GM12892 (cell line): ENCODE data around the gene TRDMT1.

Experiments
- DNase-seq: peaks from one replicate; pipeline ENCODE4 v3.0.0; 2011; ENCODE audit not compliant: insufficient read length
- FAIRE-seq: peaks from 2 replicates; lab custom pipeline; 2011; peaks lifted over from hg19 to GRCh38; lab: Jason Lieb, UNC
- POLR2A ChIP-seq: IDR thresholded peaks from 2 replicates; pipeline ENCODE4 v1.6.1; 2011; ENCODE audit warnings: low read depth, low read length, control low read depth
- POLR2AphosphoS5 ChIP-seq: IDR thresholded peaks from 2 replicates; pipeline ENCODE4 v1.6.1; 2011; ENCODE audit warnings: low read depth, low read length, control low read depth
- TAF1 ChIP-seq: IDR thresholded peaks from 2 replicates; pipeline ENCODE4 v1.6.1; 2011; ENCODE audit warnings: low read depth, mild to moderate bottlenecking, control low read depth, low read length, borderline replicate concordance

Gene TRDMT1

GRCh38 chr10:17109046-17109445, 92.4 kb downstream of the TRDMT1 start:
- TF ChIP-seq POLR2A (no peak), TAF1 (no peak), POLR2AphosphoS5 (no peak)
- FAIRE-seq = no peak
- DNase-seq = no peak

- TF ChIP-seq POLR2A (no peak), TAF1 (no peak), POLR2AphosphoS5 (no peak)
- no peak for FAIRE-seq
- DNase-seq = no peak
Observed at GRCh38 chr10:17106991-17107390, 94.5 kb downstream of the TRDMT1 start.

DNA sequence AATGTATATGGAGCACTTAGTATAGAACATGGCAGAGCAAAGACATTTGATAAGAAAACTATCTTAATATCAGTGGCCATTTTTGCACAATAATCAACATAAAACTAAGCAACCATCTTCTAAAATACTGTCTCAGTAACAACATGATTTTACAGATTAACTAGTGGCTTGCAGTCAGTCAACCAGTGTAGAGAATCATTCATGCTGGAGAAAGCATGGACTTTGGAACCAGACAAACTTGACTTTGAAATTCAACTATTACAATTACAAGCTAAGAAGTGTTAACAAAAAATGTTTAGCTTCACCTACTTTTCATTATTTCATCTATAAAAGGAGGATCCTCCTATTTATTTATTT, 99.6 kb downstream of the TRDMT1 start:
- TF ChIP-seq POLR2AphosphoS5 = no peak
- no peak for TF ChIP-seq POLR2A
- no peak for TF ChIP-seq TAF1
- DNase-seq (no peak), FAIRE-seq (no peak)

DNA sequence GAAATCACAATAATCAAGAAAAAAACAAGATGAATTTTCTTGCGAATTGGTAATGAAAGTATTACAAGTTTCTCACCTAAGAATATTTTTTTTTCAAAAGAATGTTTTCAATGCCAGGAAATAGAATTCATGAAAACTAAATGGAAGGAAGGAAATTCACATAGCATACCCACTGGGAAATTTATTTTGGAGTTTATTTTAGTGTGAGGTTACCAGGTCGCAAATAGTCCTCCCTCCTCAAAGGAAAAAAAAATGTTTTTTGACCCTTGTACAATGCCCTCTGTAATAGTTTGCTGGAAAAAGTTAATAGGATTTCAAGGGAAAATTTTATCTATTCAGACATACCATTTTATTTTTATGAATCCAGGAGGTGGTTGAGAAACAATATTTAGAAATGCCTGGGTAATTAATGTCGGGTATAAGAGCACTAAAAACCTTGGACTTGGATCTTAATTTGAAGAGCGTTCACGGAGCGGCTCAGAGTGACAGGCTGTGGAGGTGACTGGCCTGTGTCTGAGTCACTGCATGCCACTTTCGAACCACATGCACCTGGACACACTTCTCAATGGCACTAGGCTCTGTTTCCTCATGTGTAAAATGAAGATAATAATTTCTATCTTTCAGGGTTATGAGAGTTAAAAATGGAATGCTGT, 100.1 kb downstream of the TRDMT1 start:
- FAIRE-seq (no peak), DNase-seq (no peak)

DNA sequence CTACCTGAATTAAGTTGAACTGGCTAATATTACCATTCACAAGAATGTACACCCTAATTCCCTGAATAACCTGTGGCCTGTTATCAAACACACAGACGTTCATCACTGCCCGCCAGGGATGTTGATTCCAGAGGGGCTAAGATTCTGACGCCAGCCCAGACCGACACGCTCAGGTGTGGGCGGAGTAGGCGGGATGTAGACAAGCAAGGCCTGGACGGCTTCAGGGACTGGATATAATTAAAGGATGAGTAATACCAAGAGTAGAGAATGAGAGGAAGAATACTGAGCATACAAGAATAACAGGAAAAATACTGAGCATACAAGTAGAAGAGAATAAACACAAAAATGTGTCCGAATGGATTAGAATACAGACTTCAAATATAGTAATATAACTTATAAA, 100.9 kb downstream of the TRDMT1 start:
- no peak for TF ChIP-seq TAF1
- no peak for TF ChIP-seq POLR2AphosphoS5
- no peak for TF ChIP-seq POLR2A
- DNase-seq = no peak
- FAIRE-seq = no peak

More for the DNA sequence above, 100.1 kb downstream of the TRDMT1 start:
- TF ChIP-seq TAF1 = no peak
- TF ChIP-seq POLR2A = no peak
- TF ChIP-seq POLR2AphosphoS5 = no peak

- DNase-seq = no peak
- no peak for FAIRE-seq
- no peak for TF ChIP-seq TAF1
Observed at GRCh38 chr10:17098012-17098411, 103.5 kb downstream of the TRDMT1 start.
